Choroid plexus epithelial cell (primary cell): ENCODE results near the gene KCNQ5.

Experiments
- DNase-seq: peaks from one replicate; pipeline ENCODE4 v3.0.0-alpha.2; 2010; ENCODE audit warnings: low read depth
- H3K4me3 ChIP-seq: 2 replicates; pipeline ENCODE4 v1.5.1; 2011; ENCODE audit warnings: low read depth, mild to moderate bottlenecking, control low read depth, low read length, moderate library complexity
- CTCF ChIP-seq: conservative IDR thresholded peaks from 2 replicates; pipeline ENCODE4 v1.5.1; 2011; ENCODE audit warnings: low read depth, mild to moderate bottlenecking, control low read depth, inconsistent platforms, low read length, moderate library complexity

Gene KCNQ5

GRCh38 chr6:72819609-72820008, 197.7 kb downstream of the KCNQ5 start:
- no peak for DNase-seq
- H3K4me3 ChIP-seq: no peak overlapping the region
- TF ChIP-seq CTCF: no peak

DNA sequence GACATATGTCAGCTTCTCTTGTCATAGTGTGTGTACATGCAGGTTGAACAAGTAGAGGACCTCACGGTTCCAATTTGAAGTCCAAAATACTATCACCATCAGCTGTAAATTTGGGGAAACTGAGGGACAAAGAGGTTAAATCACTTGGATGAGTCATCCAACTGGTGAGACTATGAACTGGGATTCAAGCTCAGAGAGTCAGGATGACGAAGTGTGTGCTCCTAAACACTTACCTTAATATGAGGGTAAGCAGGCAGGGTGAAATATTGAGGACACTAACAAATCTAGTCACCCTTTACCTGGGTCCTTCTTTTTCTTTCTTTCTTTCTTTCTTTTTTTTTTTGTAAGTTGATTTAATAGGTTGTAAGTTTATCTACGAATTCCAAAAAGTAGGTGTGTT, 198.3 kb downstream of the KCNQ5 start:
- TF ChIP-seq CTCF: no peak
- DNase-seq: no peak
- H3K4me3 ChIP-seq: no peak overlapping the region

GRCh38 chr6:72820906-72821305, 199.0 kb downstream of the KCNQ5 start:
- no peak overlapping the region for H3K4me3 ChIP-seq
- no peak for TF ChIP-seq CTCF
- DNase-seq: no peak

DNA sequence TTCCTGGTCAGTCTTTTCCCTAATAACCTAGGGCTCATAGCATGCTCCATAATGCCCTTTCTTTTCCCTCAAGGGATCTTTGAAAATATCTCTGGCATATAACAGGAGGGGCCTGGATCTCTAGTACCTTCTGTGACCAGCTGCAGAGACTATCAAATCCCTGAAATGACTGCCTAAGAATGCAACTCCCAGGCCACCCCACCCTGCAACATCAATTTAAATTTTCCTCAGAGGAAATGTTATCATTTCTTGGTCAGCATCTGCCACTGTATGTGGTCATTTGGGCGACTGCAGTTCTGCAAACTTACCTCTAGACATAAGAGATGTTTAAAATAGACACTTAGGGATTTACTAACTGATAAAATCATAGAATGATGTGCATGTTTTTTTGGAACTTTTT, 200.2 kb downstream of the KCNQ5 start:
- no peak overlapping the region for H3K4me3 ChIP-seq
- no peak for DNase-seq
- no peak for TF ChIP-seq CTCF

GRCh38 chr6:72822691-72823090, 200.8 kb downstream of the KCNQ5 start:
- no peak overlapping the region for H3K4me3 ChIP-seq
- no peak for DNase-seq
- no peak for TF ChIP-seq CTCF

GRCh38 chr6:72824833-72825232, 203.0 kb downstream of the KCNQ5 start:
- no peak overlapping the region for H3K4me3 ChIP-seq
- no peak for DNase-seq
- TF ChIP-seq CTCF: no peak

DNA sequence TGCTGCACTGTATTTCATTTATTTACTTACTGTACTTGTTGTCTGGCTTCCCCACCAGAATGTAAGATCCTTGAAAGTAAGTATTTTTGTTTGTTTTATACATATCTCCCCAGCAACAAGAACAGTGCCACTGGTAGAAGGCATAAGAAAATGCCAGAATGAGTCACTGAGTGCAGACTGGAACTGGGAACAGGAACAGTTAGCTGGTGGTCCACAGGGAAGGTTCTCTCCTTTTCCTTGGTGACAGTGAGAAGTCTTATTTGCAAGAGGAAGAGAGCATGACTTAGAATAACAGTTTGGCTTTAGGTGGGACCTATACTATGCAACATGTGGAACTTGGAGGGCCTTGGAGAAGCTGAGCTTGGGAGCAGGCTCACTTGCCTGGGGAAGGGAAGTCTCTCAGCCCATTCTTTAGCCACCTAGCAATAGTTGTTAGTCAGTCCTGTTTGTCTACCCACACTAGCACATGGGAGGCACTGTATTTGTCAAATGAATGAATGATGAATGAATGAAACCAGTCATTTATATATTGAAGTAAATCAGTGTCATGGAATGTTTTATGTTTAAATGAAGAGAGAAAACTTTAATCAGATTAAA, 203.5 kb downstream of the KCNQ5 start:
- no peak for TF ChIP-seq CTCF
- peak; percentile 36 for DNase-seq
- H3K4me3 ChIP-seq: no peak overlapping the region
